GM21529 (cell line): Measurements from ENCODE around the gene NR2E1.

ENCODE experiments used
- ATAC-seq: cut with Tn5 transposase; IDR thresholded peaks from one replicate; pipeline ENCODE4 v1.9.1; 2021; ENCODE audit not compliant: unreplicated experiment

The NR2E1 gene

DNA sequence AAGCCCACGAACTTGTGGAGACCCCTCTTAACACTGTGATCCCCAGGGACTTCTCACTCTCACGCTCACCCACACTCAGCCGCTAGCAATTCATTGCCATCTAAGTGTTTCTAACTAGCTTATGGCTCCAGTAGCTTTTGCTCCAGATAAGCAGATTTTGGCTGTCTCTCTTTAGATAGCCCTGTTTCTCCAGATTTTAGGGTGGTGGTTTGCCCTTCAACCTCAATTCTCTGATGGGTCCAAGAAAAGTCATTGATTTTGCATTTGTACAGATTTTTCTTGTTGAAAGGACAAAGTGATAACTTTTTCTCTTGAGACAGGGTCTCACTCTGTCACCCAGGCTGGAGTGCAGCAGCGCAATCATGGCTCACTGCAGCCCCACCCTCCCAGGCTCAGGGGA is 41.2 kb downstream of the NR2E1 start:
- no peak for ATAC-seq

DNA sequence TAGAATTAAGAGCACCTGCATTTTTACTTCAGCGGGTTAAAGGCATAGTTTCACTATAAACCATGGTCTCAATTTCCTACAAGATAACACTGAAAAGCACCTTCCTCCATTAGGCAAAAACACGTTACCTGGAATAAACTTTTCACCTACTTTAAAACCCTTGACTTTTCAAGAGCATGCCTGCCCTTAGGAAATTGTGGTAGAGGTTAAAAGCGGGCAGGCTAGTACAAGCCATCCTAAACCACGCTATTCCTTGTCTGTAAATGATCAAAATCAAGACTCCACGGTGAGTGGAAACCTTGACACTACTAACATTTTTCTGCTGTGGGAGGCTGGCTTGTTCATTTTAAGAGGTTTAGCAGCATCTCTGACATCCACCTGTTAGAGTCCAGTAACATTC is 43.9 kb downstream of the NR2E1 start:
- no peak for ATAC-seq

DNA sequence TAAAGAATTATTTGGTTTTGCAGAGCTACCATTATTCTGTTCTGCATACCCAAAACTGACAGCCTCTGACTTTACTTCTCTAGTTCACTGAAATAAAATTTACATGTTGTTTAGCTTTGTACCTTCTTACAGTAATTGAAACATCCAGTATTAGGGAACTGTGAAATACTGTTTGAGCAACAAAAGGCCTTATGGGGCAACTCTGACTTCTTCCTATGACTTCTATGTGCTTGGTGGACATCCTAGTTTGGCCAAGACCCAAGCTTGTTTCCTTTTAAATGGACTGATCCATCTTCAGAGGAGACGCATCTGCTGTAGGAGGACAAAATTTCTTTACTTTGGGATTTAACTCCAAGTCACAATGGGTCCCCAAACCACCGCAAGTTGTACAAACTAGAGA is 44.7 kb downstream of the NR2E1 start:
- ATAC-seq, result no peak

DNA sequence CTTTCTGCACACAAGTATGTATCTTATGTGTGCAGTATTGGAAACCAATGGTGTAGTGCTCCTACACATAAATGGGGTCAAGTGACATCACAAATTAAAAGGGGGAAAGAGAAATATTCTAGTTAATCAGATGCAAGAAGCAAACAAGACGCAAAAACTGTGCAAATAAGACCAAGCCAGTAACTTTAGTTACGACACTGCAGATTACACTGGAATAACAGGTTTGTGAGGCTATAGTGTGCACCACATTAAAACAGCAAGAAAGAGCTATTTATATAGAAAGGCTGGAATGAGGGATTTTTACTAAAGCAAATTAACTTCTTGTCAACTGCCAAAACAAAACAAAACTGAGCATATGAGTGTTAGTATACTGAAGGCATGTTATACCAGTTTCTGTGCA is 45.8 kb downstream of the NR2E1 start:
- ATAC-seq, result no peak

DNA sequence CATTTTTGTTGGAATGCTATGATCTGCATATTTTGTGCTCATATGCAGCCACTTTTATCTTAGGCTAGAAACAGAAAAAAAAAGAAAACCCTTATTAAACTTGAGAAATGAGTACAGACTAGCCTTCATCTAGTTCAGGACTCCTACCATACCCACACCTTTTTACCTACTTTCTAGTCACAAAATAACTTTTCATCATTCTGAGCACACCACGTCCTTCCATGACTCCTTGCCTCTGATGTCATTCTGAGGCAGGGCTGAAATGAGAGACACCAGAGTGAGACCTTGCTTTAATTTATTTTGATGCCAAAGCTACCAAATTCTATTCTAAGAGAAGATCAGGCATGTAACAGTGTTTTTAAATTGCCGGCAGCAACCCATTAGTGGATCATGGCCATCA is 56.2 kb downstream of the NR2E1 start:
- ATAC-seq, result no peak

DNA sequence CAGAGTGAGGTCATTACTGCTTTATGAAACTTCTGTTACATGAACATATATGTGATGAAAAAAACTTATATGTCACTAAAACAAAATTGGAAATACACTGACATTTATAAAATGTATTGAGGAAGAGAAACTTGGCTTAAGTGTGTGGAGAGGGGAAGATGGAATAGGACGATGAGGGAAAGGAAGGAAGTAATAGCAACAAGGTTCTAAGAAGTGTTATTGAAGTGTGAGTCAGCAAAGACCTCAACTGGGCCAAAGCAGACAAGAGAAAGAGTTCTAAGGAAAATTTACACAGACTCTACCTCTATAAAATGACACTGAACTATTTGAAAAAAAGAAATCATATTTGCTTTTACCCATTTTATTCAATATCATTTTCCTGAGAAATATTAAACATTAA is 56.7 kb downstream of the NR2E1 start:
- ATAC-seq, result no peak

DNA sequence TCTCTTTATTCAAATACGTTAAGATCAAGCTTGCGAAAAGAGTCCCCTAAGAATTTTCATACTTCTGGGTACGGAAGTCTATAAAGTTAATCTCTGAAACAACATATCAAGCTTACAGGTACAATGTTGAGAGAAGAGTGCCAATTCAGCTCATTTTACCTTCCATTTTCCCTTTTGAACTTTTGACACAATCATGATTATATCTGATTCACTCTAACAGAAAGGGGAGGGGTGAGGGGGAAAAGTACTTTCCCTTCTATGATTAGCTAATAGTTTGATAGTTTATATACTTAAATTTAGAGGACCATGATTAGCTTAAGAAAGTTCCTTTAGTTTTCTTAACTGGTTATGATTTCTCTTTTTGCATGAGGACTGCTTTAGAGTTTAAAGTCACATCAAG is 61.5 kb downstream of the NR2E1 start:
- no peak for ATAC-seq

DNA sequence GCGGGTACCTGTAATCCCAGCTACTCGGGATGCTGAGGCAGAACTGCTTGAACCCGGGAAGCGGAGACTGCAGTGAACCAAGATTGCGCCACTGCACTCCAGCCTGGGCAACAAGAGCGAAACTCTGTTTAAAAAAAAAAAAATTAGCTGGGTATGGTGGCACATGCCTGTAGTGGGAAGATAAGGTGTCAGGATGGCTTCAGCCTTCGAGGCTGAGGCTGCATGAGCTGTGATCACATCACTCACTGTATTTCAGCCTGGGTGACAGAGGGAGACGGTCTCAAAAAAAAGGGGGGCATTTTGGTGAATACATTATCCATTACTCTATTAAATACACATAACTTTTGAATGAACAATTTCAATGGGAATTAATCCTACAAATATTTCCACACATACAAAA is 62.6 kb downstream of the NR2E1 start:
- no peak for ATAC-seq

DNA sequence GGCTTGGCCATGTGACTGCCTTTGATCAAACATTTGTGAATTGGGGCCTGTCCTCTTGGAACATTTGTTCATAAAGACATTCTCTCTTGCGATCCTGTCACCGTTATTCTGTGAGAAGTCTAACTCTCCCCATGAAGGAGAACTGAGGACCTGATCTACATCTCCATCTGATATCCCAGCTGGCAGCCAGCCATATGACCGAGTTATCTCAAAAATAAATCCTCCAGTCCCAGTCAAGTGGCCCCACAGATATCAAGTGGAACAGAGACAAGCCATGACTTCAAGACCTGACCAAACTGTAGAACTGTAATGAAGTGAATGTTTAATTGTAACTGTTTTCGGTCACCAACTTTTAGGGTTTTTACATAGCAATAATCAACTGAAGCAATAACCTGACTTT is 69.3 kb downstream of the NR2E1 start:
- ATAC-seq, result no peak

DNA sequence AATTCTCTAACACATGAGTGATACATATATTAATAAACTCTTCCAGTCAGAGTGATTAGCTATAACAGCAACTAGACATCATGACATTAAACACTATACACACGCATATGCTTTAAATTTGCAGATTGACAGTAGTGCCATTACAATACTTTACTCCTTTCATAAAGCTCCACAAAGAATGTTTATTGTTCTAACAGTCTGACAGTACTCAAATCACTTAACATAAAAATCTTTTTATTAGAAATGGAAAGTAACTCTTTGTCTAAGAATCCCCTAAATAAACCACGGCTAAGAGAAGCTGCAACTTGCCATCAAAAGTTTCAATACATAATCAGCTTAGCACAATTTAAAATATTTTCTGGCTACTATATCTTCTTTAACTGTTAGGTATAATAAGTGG is 71.0 kb downstream of the NR2E1 start:
- ATAC-seq, result no peak

DNA sequence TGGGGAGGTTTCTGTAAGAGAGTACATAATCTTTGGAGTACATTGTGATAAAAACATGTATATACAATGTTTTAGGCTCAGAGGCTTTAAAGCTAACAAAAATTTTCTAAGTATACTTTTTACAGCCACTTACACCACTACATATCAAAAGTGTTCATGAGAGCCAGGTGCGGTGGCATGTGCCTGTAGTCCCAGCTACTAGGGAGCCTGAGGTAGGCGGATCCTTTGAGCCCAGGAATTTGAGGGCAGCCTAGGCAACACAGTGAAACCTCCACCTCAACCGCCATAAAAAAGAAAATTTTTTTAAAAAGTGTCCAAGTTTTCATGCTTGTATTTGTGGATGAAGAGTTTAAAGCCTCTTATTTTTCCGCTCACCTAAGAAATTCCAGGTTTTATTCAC is 72.5 kb downstream of the NR2E1 start:
- no peak for ATAC-seq
